Stimulated activated CD8-positive, alpha-beta memory T cell treated with anti-CD3 and anti-CD28 coated beads, Interleukin-15, amount 100 ng/mL, for 1 hour (primary cell): ENCODE data around the gene PCDH9.

Source experiments
- DNase-seq: peaks from one replicate; pipeline ENCODE4 v3.0.0-alpha.2; 2020; ENCODE audit warnings: low read depth

Gene PCDH9, protein sequence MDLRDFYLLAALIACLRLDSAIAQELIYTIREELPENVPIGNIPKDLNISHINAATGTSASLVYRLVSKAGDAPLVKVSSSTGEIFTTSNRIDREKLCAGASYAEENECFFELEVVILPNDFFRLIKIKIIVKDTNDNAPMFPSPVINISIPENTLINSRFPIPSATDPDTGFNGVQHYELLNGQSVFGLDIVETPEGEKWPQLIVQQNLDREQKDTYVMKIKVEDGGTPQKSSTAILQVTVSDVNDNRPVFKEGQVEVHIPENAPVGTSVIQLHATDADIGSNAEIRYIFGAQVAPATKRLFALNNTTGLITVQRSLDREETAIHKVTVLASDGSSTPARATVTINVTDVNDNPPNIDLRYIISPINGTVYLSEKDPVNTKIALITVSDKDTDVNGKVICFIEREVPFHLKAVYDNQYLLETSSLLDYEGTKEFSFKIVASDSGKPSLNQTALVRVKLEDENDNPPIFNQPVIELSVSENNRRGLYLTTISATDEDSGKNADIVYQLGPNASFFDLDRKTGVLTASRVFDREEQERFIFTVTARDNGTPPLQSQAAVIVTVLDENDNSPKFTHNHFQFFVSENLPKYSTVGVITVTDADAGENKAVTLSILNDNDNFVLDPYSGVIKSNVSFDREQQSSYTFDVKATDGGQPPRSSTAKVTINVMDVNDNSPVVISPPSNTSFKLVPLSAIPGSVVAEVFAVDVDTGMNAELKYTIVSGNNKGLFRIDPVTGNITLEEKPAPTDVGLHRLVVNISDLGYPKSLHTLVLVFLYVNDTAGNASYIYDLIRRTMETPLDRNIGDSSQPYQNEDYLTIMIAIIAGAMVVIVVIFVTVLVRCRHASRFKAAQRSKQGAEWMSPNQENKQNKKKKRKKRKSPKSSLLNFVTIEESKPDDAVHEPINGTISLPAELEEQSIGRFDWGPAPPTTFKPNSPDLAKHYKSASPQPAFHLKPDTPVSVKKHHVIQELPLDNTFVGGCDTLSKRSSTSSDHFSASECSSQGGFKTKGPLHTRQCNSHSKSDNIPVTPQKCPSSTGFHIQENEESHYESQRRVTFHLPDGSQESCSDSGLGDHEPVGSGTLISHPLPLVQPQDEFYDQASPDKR (N-terminal part only)

DNA sequence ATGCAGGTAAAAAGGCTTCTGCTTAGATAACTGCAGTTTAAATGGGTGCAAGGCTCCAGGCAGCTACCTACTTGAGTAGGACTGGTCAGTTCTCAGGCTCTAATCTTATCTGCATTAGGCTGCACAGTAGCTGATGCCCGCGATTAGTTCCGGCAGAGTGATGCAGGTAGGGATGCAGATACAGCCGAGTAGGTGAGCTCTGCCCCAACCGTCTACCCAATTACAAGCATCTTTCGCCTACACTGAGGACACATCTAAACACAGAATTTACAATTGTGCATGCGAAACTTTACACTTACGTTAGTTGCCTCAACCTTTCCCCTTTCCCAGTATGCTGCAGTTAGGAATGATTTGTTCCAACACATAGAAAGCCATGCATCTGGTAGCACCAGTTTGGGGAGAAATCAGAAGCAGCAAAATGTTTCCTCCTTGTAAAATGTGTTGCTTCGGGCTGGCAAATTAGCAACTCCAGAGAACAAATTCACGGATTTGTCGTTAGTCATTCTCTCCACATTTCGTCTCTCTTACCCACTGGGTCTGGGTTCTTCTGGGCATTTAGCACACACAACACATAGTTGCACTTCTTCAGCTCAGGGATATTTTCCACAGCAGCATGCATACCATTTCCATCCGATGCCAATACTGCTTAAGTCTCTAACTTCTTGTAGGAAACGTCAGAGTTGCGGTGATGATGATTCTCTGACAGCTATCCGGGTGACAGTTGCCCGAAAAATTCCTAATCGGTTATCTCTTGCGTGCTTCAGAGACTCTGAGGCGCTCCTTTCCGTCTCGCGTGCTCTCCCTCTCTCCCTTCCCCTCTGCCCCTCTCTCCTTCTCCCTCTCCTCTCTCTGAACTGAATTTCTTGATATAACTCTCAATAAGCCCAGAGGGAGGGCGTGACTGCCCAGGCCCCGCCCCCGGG is at the start of gene PCDH9:
PCDH9 (minus strand) TSS at position 856 of the 923 bp plus-strand sequence. CDS start 1,896 bp downstream, outside the sequence.
- no peak for DNase-seq

DNA sequence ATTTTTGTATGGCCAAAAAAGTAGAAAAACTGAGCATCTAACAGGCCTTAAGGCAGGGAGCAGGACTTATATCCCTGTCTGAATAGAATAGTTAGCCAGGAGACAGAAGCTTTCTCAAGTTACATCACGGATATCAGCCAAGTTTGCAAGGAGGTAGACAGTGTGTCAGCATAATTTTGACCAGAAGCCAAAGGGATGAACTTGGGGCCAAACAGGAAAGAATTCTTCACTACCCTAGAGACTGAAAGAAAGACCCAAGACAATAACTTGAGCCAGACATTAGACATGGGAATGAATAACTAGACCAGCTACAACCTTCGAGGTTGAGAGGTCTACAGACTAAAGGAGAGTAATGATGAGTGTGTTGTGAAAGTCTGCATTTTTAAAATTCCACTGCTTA is 48.1 kb upstream of the PCDH9 start:
- no peak for DNase-seq

DNA sequence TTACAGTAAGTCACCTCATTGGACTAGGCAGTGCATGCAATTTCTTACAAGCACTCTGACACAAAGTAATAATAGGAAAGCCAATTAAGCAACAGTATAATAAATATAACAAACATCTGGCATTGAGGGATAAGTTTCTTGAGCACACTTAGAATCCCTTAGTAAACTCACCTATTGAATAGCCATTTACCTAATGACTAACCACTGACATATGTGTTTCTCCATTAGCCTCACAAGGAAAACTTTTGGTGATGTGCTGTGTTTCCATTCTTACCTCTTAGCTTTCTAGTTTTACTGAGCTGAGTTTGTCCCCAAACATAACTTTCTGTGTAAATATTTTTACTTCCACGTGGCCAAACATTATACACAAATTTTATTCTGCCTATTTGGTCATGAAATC is 47.4 kb upstream of the PCDH9 start:
- DNase-seq, result no peak

DNA sequence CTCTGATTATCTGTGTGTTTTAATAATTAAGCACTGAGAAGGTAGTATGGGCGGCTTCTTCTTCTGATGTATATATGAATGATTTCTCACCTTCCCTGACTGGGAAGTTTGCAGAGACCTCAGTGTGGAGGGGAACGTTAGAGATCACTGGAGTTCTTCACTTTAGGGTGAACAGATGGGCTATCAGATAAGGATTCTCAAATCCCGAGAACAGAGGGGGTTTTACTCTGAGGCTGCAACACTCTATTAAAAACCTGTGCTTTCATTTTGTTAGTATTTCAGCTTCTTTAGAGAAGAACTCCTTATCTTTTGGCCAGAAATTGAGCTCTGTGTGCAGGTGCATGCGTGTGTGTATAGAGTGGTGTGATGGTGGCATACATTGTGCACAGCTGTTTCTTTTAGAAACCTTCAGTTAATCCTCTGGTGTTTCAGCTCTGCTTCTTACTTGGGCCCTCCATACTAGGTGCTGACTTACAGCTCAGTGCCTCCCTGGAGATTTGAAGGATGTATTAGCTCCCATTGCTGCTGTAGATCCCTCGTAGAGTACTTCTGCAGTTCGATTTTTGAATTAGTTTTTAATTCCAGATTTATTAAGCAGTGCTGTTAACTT is 45.3 kb upstream of the PCDH9 start:
- no peak for DNase-seq

DNA sequence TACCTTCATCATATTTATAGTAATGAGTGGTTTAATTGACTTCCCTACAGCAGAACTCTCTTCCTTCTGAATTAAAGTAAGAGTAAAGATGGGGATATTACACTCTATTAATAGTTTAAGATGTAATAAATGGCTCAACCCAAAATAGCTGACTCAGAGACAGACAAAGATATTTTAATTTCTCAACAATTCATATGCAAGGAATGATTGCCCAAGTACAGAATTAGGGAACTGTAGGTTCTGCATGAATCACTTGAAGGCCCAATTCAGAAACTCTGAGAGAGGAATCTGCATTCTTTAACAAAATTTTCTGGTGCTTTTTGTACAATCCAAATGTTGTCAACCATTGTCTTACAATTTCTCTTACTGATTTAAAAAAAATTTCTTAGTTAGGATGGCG is 42.9 kb upstream of the PCDH9 start:
- no peak for DNase-seq

DNA sequence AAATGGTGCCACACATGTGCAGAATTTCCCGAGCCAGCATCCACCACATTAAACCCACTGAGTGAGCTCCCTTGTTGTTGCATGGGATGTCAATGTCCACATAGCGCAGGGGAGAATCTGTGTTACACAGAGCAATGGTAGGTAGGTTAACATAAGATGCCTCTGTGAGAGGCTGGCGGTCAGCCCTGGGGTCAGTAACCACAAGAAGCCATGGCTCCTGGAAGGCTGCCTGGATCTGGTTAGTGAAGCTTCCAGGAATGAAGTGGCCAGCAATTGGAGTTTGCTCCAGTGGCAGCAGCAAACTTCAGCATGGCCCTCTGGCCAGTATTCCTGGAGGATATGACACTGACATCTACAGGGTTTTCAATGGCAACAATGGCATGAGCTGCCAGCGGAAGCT is 37.0 kb upstream of the PCDH9 start:
- no peak for DNase-seq

DNA sequence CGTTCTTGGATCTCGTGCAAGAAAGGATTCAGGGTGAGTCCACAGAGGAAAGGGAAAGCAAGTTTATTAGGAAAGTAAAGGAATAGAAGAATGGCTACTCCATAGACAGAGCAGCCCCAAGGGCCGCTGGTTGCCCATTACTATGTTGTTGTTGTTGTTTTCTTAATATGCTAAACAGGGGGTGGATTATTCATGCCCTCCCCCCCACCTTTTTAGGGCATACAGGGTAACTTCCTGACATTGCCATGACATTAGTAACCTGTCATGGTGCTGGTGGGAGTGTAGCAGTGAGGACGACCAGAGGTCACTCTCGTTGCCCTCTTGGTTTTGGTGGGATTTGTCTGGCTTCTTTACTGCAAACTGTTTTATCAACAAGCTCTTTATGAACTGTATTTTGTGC is 29.1 kb upstream of the PCDH9 start:
- no peak for DNase-seq

DNA sequence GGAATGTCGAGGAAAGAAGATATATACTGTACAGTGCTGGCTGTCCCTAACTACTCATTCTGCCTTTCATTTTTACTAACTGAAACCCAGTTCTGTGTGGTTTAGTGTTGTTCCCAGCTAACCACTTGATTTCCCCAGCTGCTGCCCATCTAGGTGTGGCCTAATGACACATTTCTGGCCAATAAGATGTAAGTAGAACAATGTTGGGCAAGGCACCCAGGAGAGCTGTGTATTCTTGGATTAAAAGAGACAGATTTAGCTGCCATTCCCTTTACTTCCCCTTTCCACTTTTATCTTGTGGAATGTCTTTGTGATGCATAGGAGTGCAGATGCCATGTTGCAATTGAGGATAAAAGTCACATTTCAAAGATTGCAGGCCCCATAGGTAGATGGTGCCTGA is 28.3 kb upstream of the PCDH9 start:
- no peak for DNase-seq

DNA sequence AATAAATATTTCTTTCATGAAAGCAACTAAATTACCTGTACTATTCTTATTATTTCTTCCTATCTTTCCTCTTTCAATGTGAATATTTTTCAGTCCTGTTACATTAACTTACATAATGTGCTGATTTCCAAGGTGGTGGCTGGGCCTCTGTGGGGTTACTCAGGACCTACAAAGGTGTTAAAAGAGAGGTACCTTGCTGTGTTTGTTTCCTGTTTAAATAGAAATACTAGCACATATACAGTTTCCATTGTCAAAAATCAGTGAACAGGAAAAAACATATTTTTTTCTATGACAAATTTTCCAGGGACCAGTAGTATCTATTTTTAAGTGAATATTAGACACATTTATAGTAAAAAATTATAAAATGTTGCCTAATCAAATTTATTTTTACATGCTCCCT is 8.7 kb upstream of the PCDH9 start:
- DNase-seq, result no peak

DNA sequence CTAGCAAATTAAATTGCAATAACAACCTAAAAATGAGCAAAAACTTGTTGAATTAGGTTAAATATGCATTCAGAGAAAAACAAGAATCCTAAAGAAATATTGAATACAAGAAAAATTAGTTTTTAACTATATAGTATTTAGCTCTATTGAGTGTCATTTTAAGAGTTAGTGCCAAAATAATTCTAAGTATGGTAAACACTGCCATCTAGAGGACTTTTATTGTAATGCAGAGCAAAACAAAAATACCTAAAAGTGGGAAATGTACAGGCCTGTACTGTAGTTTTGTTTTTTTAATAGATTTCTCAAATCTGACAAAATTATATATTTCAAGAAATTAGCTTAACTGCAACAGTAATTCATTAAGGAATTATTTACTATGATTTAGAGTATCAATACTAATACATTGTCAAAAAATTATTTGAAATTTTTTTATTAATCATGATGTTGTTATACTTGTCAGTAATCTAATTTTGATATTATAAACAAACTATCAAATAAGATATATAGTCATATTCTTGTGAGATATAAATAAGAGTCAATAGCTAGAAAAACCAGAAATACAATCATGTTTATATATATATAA is 8.2 kb upstream of the PCDH9 start:
- DNase-seq, result no peak

DNA sequence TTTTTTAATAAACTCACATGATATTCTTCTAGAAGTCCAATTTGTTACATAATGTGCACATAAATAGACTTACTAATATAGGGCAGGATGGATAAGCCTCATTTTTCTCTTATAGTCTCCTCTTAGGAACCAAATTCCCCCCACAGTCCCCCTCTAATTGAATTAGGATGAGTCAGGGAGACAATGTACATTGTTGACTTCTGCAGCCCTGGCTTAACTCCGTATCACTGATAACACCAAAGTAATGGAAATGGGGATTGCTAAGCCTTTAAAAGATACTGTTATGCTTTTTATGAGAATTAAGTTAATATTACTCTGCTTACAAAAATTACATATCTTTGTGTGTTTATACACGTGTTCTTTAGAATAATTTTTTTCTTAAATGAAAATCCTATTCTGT is 5.1 kb upstream of the PCDH9 start:
- no peak for DNase-seq

DNA sequence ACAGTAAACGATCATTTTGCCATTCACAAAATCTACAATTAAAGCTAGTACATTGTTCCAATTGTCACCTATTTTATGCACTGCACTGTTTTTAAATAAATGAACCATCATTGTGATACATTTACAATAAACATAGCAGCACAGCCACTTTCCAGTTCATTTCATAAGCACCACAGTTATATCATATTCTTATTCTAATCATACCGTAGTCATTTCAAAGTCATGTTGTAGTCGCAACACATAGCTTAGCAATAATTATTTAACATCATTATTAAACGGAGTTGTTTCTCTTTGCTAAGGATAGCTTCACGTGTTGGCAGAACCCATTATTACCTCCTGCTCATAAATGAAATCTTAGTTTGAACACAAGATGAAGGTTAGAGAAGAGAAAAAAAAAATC is 2.2 kb upstream of the PCDH9 start:
- DNase-seq, result no peak

DNA sequence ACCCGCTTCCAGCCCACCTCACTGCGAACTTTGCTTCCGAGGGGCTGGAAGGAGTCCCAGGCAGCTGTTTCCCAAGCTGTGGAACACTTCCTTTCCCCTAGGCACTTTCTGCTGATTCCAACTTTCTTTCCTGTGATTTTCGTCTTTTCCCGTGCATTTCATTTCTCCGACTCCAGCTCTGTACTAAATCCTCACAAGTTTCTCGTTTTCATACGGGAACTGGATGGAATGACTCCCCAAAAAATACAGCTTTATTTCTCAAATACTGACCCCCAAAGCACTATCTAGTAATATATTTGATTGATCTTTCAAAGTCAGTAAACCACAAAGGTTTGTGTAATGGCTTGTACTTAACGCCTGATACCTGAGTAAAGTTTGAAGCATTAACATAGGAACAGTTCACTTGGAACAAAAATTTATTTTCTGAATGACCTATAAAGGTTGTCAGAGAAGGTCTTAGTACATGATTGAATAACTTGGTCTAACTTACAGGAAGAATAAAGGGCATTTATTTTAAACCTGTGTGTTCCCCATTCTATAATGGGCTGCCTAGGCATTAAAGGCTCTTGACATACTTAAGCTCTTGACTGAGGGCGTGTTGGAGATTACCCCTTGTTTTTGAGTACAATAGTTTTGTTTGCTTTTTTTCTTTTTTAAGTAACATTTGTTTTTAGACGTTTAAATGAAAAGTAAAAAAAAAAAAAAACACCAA is 1.3 kb upstream of the PCDH9 start:
- DNase-seq, result no peak

DNA sequence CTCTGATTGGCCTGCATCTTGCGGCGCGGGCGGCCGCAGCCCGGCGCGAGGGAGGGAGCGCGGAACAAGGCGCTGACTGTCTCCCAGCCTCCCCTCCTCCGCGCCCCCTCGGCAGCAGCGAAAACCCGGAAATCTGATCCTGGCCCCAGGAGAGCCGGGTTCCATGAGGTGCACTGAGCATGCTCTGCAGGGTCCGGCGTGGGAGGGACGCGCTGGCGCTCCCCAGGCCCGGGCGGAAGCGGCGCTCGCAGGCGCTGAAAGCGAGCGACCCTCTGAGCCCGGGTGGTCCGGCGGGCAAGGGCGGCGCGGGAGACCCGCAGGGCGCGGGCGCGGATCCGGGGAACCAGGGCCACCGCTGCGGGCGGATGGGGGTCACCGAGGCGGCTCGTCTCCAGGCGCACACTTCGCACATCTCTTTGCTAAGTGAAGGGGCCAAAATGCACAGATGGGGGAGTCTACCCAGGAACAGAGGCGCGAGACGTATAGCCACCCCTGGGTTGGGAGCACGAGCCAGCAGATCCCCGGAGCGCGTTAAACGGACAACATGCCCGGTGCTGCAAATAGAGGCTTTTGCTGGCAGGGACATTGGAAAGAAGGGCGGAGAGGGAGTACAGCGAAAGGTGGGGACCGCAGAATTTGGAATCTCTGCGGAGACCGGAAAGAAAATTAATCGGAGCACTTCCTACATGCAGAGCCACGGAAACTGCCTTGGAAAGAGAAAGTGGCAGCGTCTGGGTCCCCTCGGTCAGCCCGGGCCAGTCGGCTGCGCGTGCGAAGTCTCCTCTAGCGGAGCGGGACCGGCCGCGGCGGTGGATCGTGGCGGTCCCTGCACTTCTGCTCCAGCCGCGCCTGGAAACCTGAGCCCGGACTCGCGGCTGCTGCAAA is 510 bp upstream of the PCDH9 start:
- DNase-seq, result peak; percentile 49

DNA sequence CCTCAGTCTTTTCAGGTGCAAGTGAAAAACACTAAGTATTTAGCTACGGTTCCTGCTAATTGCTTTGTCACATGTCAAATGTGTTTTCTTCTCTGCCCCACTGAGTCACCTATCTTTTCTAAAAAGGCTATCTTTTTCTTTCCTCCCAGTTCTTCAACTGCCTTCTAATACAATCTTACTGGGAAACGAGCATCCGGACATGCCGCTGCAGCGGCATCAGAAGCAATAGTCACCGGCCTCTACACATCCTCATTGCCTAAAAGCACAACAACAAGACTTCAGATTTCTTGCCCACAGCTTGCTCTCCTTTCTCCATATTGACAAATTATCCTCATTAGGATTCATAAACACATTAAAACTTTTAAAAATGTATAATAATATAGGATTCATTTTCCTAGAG is 1.2 kb downstream of the PCDH9 start:
- DNase-seq, result no peak

DNA sequence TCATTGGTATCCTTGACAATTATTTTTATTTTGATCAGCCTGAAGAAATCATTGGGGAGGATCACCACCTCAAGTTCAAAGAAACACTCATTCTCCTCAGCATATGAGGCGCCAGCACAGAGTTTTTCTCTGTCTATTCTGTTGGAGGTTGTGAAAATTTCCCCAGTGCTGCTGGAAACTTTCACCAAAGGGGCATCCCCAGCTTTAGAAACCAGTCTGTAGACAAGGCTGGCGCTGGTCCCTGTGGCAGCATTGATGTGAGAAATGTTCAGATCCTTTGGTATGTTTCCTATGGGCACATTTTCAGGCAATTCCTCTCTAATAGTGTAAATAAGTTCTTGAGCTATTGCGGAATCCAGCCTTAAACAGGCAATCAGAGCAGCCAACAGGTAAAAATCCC is 2.1 kb downstream of the PCDH9 start:
- DNase-seq, result no peak

DNA sequence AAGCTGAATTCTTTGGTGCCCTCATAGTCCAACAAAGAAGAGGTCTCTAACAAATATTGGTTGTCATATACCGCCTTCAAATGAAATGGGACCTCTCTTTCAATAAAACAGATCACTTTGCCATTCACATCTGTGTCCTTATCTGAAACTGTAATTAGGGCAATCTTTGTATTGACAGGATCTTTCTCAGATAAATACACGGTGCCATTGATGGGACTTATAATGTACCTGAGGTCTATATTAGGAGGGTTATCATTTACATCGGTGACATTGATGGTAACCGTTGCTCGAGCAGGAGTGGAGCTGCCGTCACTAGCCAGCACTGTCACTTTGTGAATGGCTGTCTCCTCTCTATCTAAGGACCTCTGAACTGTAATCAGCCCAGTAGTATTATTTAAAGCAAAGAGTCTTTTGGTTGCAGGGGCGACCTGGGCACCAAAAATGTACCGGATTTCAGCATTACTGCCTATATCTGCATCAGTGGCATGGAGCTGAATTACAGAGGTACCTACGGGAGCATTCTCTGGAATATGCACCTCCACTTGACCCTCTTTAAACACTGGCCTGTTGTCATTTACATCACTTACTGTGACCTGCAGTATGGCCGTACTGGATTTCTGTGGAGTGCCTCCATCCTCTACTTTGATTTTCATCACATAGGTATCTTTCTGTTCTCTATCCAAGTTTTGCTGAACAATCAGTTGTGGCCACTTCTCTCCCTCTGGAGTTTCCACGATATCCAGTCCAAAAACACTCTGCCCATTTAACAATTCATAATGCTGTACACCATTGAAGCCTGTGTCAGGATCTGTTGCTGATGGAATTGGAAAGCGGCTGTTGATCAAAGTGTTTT is 2.8 kb downstream of the PCDH9 start:
- DNase-seq, result no peak

DNA sequence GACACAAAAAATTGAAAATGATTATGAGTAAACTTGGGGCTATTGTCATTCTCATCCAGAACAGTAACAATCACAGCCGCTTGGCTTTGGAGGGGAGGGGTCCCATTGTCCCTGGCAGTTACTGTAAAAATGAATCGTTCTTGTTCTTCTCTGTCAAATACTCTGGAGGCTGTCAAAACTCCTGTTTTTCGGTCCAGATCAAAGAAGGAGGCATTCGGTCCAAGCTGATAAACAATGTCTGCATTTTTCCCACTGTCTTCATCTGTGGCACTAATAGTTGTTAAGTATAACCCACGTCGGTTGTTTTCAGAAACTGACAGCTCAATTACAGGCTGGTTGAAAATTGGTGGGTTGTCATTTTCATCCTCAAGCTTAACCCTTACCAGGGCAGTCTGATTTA is 3.4 kb downstream of the PCDH9 start:
- no peak for DNase-seq
